ENCODE data around the gene SZRD1. TPM values are rescaled to one million over a fixed set of nuclear protein-coding genes. Genes with fewer than 3 reads are reported as not detected.

The SZRD1 gene
- total RNA-seq, 4 donors from 2014 or later = 73.1 to 80.5 (median 77.7) TPM

- ATAC-seq (ENCODE audit: low FRiP score) (peak; percentile 35), DNase-seq (ENCODE audit: low spot score) (no peak)
- TF ChIP-seq CTCF (IDR thresholded peaks at IDR 0.05) = no peak
Observed at GRCh38 chr1:16387201-16388188, 20.5 kb downstream of the SZRD1 start.

GRCh38 chr1:16391411-16391810 is 24.4 kb downstream of the SZRD1 start:
- no peak for TF ChIP-seq CTCF (IDR thresholded peaks at IDR 0.05)
- no peak for DNase-seq (ENCODE audit: low spot score)
- no peak for ATAC-seq (ENCODE audit: low FRiP score)

- DNase-seq (ENCODE audit: low spot score) = no peak
- ATAC-seq (ENCODE audit: low FRiP score) = no peak
- no peak for TF ChIP-seq CTCF (IDR thresholded peaks at IDR 0.05)
Observed at GRCh38 chr1:16392740-16393569, 25.9 kb downstream of the SZRD1 start.

GRCh38 chr1:16393570-16394521 is 26.8 kb downstream of the SZRD1 start:
- no peak for DNase-seq (ENCODE audit: low spot score)
- ATAC-seq (ENCODE audit: low FRiP score) = no peak
- no peak for TF ChIP-seq CTCF (IDR thresholded peaks at IDR 0.05)

- DNase-seq (ENCODE audit: low spot score) = no peak
- TF ChIP-seq CTCF (IDR thresholded peaks at IDR 0.05) = no peak
- no peak for ATAC-seq (ENCODE audit: low FRiP score)
Observed at GRCh38 chr1:16394977-16395376, 27.9 kb downstream of the SZRD1 start.

GRCh38 chr1:16396591-16396990 is 29.5 kb downstream of the SZRD1 start:
- no peak for ATAC-seq (ENCODE audit: low FRiP score)
- DNase-seq (ENCODE audit: low spot score) = no peak
- no peak for TF ChIP-seq CTCF (IDR thresholded peaks at IDR 0.05)
